K562 (cell line): Measurements from ENCODE around the gene SSU72. TPM values are rescaled to one million over a fixed set of nuclear protein-coding genes. Genes with fewer than 3 reads are reported as not detected.

Experiments used
- ATAC-seq: fragments of 200-7000 bp; cut with Tn5 transposase; 3 replicates; pipeline ENCODE4 v1.9.1; 2020; ENCODE audit warnings: moderate library complexity
- BruUV-seq: library from RNA; stranded (reverse); fragments of 400-500 nt; replicated peaks from 2 replicates; lab custom pipeline; 2021; lab: Mats Ljungman, UMichigan
- CTCF ChIA-PET: fragments of 300-600 bp; formaldehyde crosslinking; extraction: SDS; loops from one replicate; lab custom pipeline; 2021; ENCODE audit warnings: low intra/inter-chr PET ratio; lab: Yijun Ruan, JAX
- POLR2A ChIA-PET: fragments of 300-600, 350-650 bp; sonication (Branson Sonifier 250); formaldehyde crosslinking; extraction: SDS; loops from one replicate; lab custom pipeline; 2021; ENCODE audit warnings: antibody characterized with exemption, inconsistent platforms; lab: Yijun Ruan, JAX
- DNase-seq, 4 experiments: peaks; one replicate each; pipeline versions ENCODE4 v3.0.0 to v3.0.0-alpha.2; 2011 to 2018; ENCODE audit warnings: low spot score in 3 of 4, mixed read lengths in 3 of 4; ENCODE audit errors: extremely low read depth in 1 of 4
- FAIRE-seq: peaks from 2 replicates; lab custom pipeline; 2011; peaks lifted over from hg19 to GRCh38; lab: Jason Lieb, UNC
- H2AFZ ChIP-seq: 2 replicates; pipeline ENCODE4 v1.6.0; 2011; ENCODE audit warnings: low read depth, low read length, control low read depth, inconsistent platforms
- H3K27ac ChIP-seq: fragments of 200-600 bp; 3 replicates; pipeline ENCODE4 v1.8.0; 2011; ENCODE audit warnings: low read depth, mild to moderate bottlenecking, control low read depth, inconsistent platforms, low read length, moderate library complexity, mixed read lengths; ENCODE audit errors: extremely low read depth
- H3K27me3 ChIP-seq, 2 experiments: fragments of 300-600 bp in 1 of 2; 2 replicates in 1 of 2; 3 replicates in 1 of 2; pipeline versions ENCODE4 v1.6.0 to v1.8.0; 2011; ENCODE audit warnings: inconsistent platforms in 2 of 2, low read length in 2 of 2, mild to moderate bottlenecking in 1 of 2, mixed read lengths in 1 of 2, moderate library complexity in 1 of 2; ENCODE audit not compliant: control insufficient read depth in 2 of 2, insufficient read depth in 2 of 2
- H3K36me3 ChIP-seq: fragments of 300-600 bp; 3 replicates; pipeline ENCODE4 v1.8.0; 2011; ENCODE audit warnings: mild to moderate bottlenecking, low read length, inconsistent platforms; ENCODE audit not compliant: control insufficient read depth, insufficient read depth
- H3K4me1 ChIP-seq, 2 experiments: fragments of 200-600 bp in 1 of 2; replicated peaks in 1 of 2; 2 replicates in 1 of 2; 3 replicates in 1 of 2; pipeline versions ENCODE4 v1.5.1 to v1.8.0; 2011; ENCODE audit warnings: inconsistent platforms in 2 of 2, low read length in 2 of 2, mild to moderate bottlenecking in 1 of 2, mixed read lengths in 1 of 2, moderate library complexity in 1 of 2; ENCODE audit not compliant: control insufficient read depth in 2 of 2, insufficient read depth in 2 of 2
- H3K4me2 ChIP-seq: 2 replicates; pipeline ENCODE4 v1.6.1; 2011; ENCODE audit warnings: low read length, control low read depth, inconsistent platforms, mixed read lengths; ENCODE audit not compliant: insufficient read depth
- H3K4me3 ChIP-seq: fragments of 200-600 bp; sonication (generic), shearing (Covaris generic); 2 replicates; pipeline ENCODE4 v1.5.1; 2016; ENCODE audit warnings: control low read depth, inconsistent platforms
- H3K79me2 ChIP-seq: fragments of 200-600 bp; 3 replicates; pipeline ENCODE4 v1.8.0; 2011; ENCODE audit warnings: low read length, inconsistent platforms; ENCODE audit not compliant: control insufficient read depth, insufficient read depth
- H3K9ac ChIP-seq, 2 experiments: 2 replicates each; pipeline versions ENCODE4 v1.6.0 to v1.6.1; 2011; ENCODE audit warnings: low read depth in 2 of 2, low read length in 2 of 2, control low read depth in 1 of 2, inconsistent platforms in 1 of 2, mild to moderate bottlenecking in 1 of 2, mixed read lengths in 1 of 2; ENCODE audit not compliant: insufficient read depth in 1 of 2
- H3K9me1 ChIP-seq: one replicate; pipeline ENCODE4 v1.6.0; 2011; ENCODE audit warnings: inconsistent platforms, mild to moderate bottlenecking, low read length, moderate library complexity; ENCODE audit not compliant: control insufficient read depth, insufficient read depth
- H3K9me3 ChIP-seq: replicated peaks from 2 replicates; pipeline ENCODE4 v1.5.1; 2011; ENCODE audit warnings: low read depth, low read length, inconsistent platforms; ENCODE audit not compliant: control insufficient read depth, insufficient read depth
- H4K20me1 ChIP-seq: replicated peaks from 2 replicates; pipeline ENCODE4 v1.6.1; 2011; ENCODE audit warnings: low read length, inconsistent platforms, mixed read lengths; ENCODE audit not compliant: control insufficient read depth, insufficient read depth
- BRF2 ChIP-seq: IDR thresholded peaks from 3 replicates; pipeline ENCODE4 v1.6.1; 2011; ENCODE audit warnings: borderline replicate concordance, mild to moderate bottlenecking; ENCODE audit not compliant: insufficient read length, insufficient read depth
- MTA1 ChIP-seq: fragments of 450-650 bp; IDR thresholded peaks from 2 replicates; pipeline ENCODE4 v1.6.1; 2017; ENCODE audit warnings: borderline replicate concordance
- NELFE ChIP-seq: IDR thresholded peaks from 2 replicates; pipeline ENCODE4 v1.6.1; 2011; ENCODE audit warnings: mild to moderate bottlenecking; ENCODE audit not compliant: insufficient read depth, insufficient read length
- SRSF1 ChIP-seq: fragments of 200-400 bp; formaldehyde crosslinking; IDR thresholded peaks from 2 replicates; pipeline ENCODE4 v1.6.1; 2017; ENCODE audit warnings: mild to moderate bottlenecking, low read depth, low read length, moderate library complexity
- ZNF77 ChIP-seq: fragments of 250-450 bp; sonication (Bioruptor Pico); IDR thresholded peaks from 2 replicates; pipeline ENCODE4 v1.5.0; 2020
- WGBS: fragments of 100-300 bp; shearing (Covaris generic); methylation state at CpG from one replicate; pipeline ENCODE4 v1.1.6; 2016; ENCODE audit warnings: low coverage, mixed read lengths; ENCODE audit not compliant: insufficient coverage; ENCODE audit errors: missing lambda C conversion rate; 5-methylcytosine and 5-hydroxymethylcytosine counted together
- in situ Hi-C: fragments of 300-500 bp; cut with MboI; formaldehyde crosslinking; loops from 4 replicates; pipeline ENCODE4 v1.15.0; 2018; ENCODE audit warnings: inconsistent platforms, mixed read lengths
- intact Hi-C: fragments of 100-400 bp; cut with micrococcal nuclease; formaldehyde crosslinking; loops from 2 replicates; pipeline ENCODE4 v1.14.2; 2022
- polyA plus RNA-seq, 8 experiments: library from polyadenylated mRNA; depleted of rRNA in 4 of 8; stranded (reverse) in 5 of 8; unstranded in 3 of 8; fragments of >200 nt; fragmentation: Nextera tagmentation in 2 of 8; fragmentation: Illumina TruSeq in 1 of 8; extraction: Ambion mirVana in 2 of 8; extraction: Trizol in 1 of 8; gene quantifications; 2 replicates each; pipeline versions ENCODE4 v1.2.1 to v1.2.3, GENCODE V29; 2011 to 2014; ENCODE audit warnings: inconsistent platforms in 1 of 8, missing spikeins in 1 of 8
- total RNA-seq, 7 experiments: library from RNA; depleted of rRNA in 6 of 7; stranded (reverse); fragments of >200 nt in 6 of 7; fragmentation: Illumina TruSeq in 2 of 7; extraction: Trizol in 2 of 7; gene quantifications; 2 replicates each; pipeline versions ENCODE4 v1.2.1 to v1.2.3, GENCODE V29; 2011 to 2021; ENCODE audit warnings: low replicate concordance in 1 of 7

The SSU72 gene
- total and polyA plus RNA-seq, 9 of the 15 experiments (the other 6 are each of a cell fraction or from before 2014, with no cell fraction given), result 70.8 to 201 (median 94.6) TPM

- 53% methylated on average over 13 of the region's 13 CpGs for WGBS
- Histone ChIP-seq H2AFZ (peak overlapping the region; percentile 49; the same call in 1 of the 2 replicates), H3K9me1 (no peaks in the 10 kb centered on the region), H3K9me3 (no peaks in the 10 kb centered on the region), H3K27ac (no peak overlapping the region), H3K36me3 (no peaks in the 10 kb centered on the region), H4K20me1 (no peaks in the 10 kb centered on the region), H3K4me1 (peaks cover 15 to 28% of the 10 kb centered on the region in 2 experiments; a peak in 4 of 5 replicates), H3K9ac (peak overlapping the region in 1 of 2 experiments; percentile 30; a peak in 1 of 4 replicates), H3K4me3 (no peak overlapping the region), H3K79me2 (peaks cover 20% of the 10 kb centered on the region), H3K4me2 (no peak overlapping the region), H3K27me3 (peaks cover 7 to 28% of the 10 kb centered on the region in 2 experiments; a peak in 4 of 5 replicates)
- no peak for ATAC-seq
- BruUV-seq, result no TSS peak
- no peak for DNase-seq
- FAIRE-seq, result no peak
- intact Hi-C loops, result no loop called here
- CTCF ChIA-PET, result no interaction called here
- POLR2A ChIA-PET, result interaction anchor here (0.6 to 3.4 kb wide), 12 partner anchors 8 to 536 kb away, joined by 3 to 21 read pairs (median 4); partner anchors contain the start of gene MIB2
- no peak for TF ChIP-seq SRSF1
- TF ChIP-seq NELFE, result no peak
- no peak for TF ChIP-seq BRF2
- TF ChIP-seq MTA1, result no peak
- no peak for TF ChIP-seq ZNF77 (CRISPR knock-in tag)
- TF ChIP-seq, all 486 proteins: peak for 0
- in situ Hi-C loops, result no loop called here
Measured at GRCh38 chr1:1578371-1578940, 3.8 kb upstream of the SSU72 start.
